ENCODE results near the gene DSCAM.
"Not testable (repeated sequence)": the region's sequence is repeated elsewhere in the genome, so short reads cannot be mapped to it uniquely, and the experiment has no call there.

Gene DSCAM

GRCh38 chr21:40846587-40847411, at the start of gene DSCAM:
DSCAM (minus strand) TSS chr21:40847158; CDS start chr21:40846661, 497 bp downstream.
- DNase-seq = no peak

GRCh38 chr21:40895697-40896096, 48.7 kb upstream of the DSCAM start:
- DNase-seq = not testable (repeated sequence)

- DNase-seq = no peak
Measured at GRCh38 chr21:40886931-40887330, 40.0 kb upstream of the DSCAM start.

- DNase-seq = no peak
Measured at GRCh38 chr21:40886006-40886405, 39.0 kb upstream of the DSCAM start.

GRCh38 chr21:40882192-40882915, 35.4 kb upstream of the DSCAM start:
- no peak for DNase-seq

GRCh38 chr21:40881767-40882166, 34.8 kb upstream of the DSCAM start:
- no peak for DNase-seq

- no peak for DNase-seq
Measured at GRCh38 chr21:40871099-40871498, 24.1 kb upstream of the DSCAM start.

GRCh38 chr21:40863839-40864238, 16.9 kb upstream of the DSCAM start:
- no peak for DNase-seq

GRCh38 chr21:40858517-40858916, 11.6 kb upstream of the DSCAM start:
- DNase-seq = no peak

GRCh38 chr21:40853956-40854688, 7.2 kb upstream of the DSCAM start:
- DNase-seq = no peak

- DNase-seq = no peak
Measured at GRCh38 chr21:40852563-40852962, 5.6 kb upstream of the DSCAM start.

GRCh38 chr21:40851749-40852148, 4.8 kb upstream of the DSCAM start:
- no peak for DNase-seq

- no peak for DNase-seq
Measured at GRCh38 chr21:40850071-40850470, 3.1 kb upstream of the DSCAM start.

- no peak for DNase-seq
Measured at GRCh38 chr21:40847951-40848350, 993 bp upstream of the DSCAM start.

- DNase-seq = no peak
Measured at GRCh38 chr21:40846103-40846502, 855 bp downstream of the DSCAM start.

- DNase-seq = no peak
Measured at GRCh38 chr21:40845441-40845995, 1.4 kb downstream of the DSCAM start.

GRCh38 chr21:40844935-40845334, 2.0 kb downstream of the DSCAM start:
- no peak for DNase-seq

GRCh38 chr21:40842197-40842552, 4.8 kb downstream of the DSCAM start:
- DNase-seq = no peak

- DNase-seq = no peak
Measured at GRCh38 chr21:40841524-40842196, 5.3 kb downstream of the DSCAM start.

- no peak for DNase-seq
Measured at GRCh38 chr21:40840401-40841125, 6.4 kb downstream of the DSCAM start.

GRCh38 chr21:40839521-40839920, 7.4 kb downstream of the DSCAM start:
- DNase-seq = no peak

- no peak for DNase-seq
Measured at GRCh38 chr21:40837456-40837855, 9.5 kb downstream of the DSCAM start.
